ENCODE results near the gene PTPN7.

GRCh38 chr1:202101184-202101583, 59.2 kb downstream of the PTPN7 start:
- TF ChIP-seq POLR2AphosphoS5 (IDR thresholded peaks at IDR 0.05) (no peak), CTCF (IDR thresholded peaks at IDR 0.05) (no peak), POLR2A (IDR thresholded peaks at IDR 0.05) (no peak)
